HepG2 (cell line): ENCODE data around the gene LLGL2. TPM values are rescaled to one million over a fixed set of nuclear protein-coding genes. Genes with fewer than 3 reads are reported as not detected.

Experiments used
- CHCHD3 ChIP-seq: sonication (generic); formaldehyde crosslinking; IDR thresholded peaks from 2 replicates; pipeline ENCODE4 v1.8.0; 2022; ENCODE audit warnings: mild to moderate bottlenecking, missing genetic modification reagents, moderate library complexity
- CTCF ChIP-seq: sonication (generic); formaldehyde crosslinking; IDR thresholded peaks from 2 replicates; pipeline ENCODE4 v1.5.0; 2020; ENCODE audit warnings: mild to moderate bottlenecking, missing genetic modification reagents, moderate library complexity
- HES4 ChIP-seq: sonication (generic); formaldehyde crosslinking; IDR thresholded peaks from 2 replicates; pipeline ENCODE4 v1.9.0; 2021; ENCODE audit warnings: mild to moderate bottlenecking, missing genetic modification reagents, borderline replicate concordance
- HNRNPL ChIP-seq: fragments of 200-400 bp; formaldehyde crosslinking; IDR thresholded peaks from 2 replicates; pipeline ENCODE4 v1.6.1; 2017; ENCODE audit warnings: mild to moderate bottlenecking, low read depth, low read length
- KDM3A ChIP-seq: IDR thresholded peaks from 2 replicates; pipeline ENCODE4 v1.6.1; 2018; ENCODE audit warnings: low read depth, missing compliant biosample characterization
- LBX2 ChIP-seq: sonication (generic); formaldehyde crosslinking; IDR thresholded peaks from 2 replicates; pipeline ENCODE4 v1.5.0; 2020; ENCODE audit warnings: missing genetic modification reagents, mild to moderate bottlenecking, borderline replicate concordance
- MEIS2 ChIP-seq: sonication (generic); formaldehyde crosslinking; IDR thresholded peaks from 2 replicates; pipeline ENCODE4 v1.9.0; 2021; ENCODE audit warnings: mild to moderate bottlenecking, missing genetic modification reagents
- MIXL1 ChIP-seq: IDR thresholded peaks from 2 replicates; pipeline ENCODE4 v1.6.1; 2016
- NR2F6 ChIP-seq, 2 experiments: IDR thresholded peaks; 2 replicates each; pipeline ENCODE4 v1.6.1; 2016; ENCODE audit warnings: antibody characterized with exemption in 1 of 2, mild to moderate bottlenecking in 1 of 2
- SRF ChIP-seq: IDR thresholded peaks from 2 replicates; pipeline ENCODE4 v1.6.1; 2011; ENCODE audit warnings: mild to moderate bottlenecking, low read depth, low read length, moderate library complexity
- ZBTB33 ChIP-seq: sonication (generic); formaldehyde crosslinking; IDR thresholded peaks from 2 replicates; pipeline ENCODE4 v1.4.0; 2020; ENCODE audit warnings: missing genetic modification reagents
- ZHX2 ChIP-seq, 2 experiments: sonication (generic) in 1 of 2; formaldehyde crosslinking in 1 of 2; IDR thresholded peaks; 2 replicates each; pipeline versions ENCODE4 v1.6.1 to v1.9.0; 2014 to 2022; ENCODE audit warnings: antibody characterized with exemption in 1 of 2, borderline replicate concordance in 1 of 2, inconsistent platforms in 1 of 2, low read depth in 1 of 2, missing genetic modification reagents in 1 of 2
- ZNF546 ChIP-seq: sonication (generic); formaldehyde crosslinking; conservative IDR thresholded peaks from 2 replicates; pipeline ENCODE4 v1.8.1; 2023; ENCODE audit warnings: mild to moderate bottlenecking, missing genetic modification reagents
- ZNF589 ChIP-seq: sonication (generic); formaldehyde crosslinking; conservative IDR thresholded peaks from 2 replicates; pipeline ENCODE4 v1.8.0; 2022; ENCODE audit warnings: mild to moderate bottlenecking, moderate library complexity, missing genetic modification reagents
- ZNF782 ChIP-seq: sonication (generic); formaldehyde crosslinking; IDR thresholded peaks from 2 replicates; pipeline ENCODE4 v1.4.0; 2020; ENCODE audit warnings: missing genetic modification reagents, mild to moderate bottlenecking, borderline replicate concordance
- ZNF839 ChIP-seq: sonication (generic); formaldehyde crosslinking; IDR thresholded peaks from 2 replicates; pipeline ENCODE4 v1.4.0; 2020; ENCODE audit warnings: missing genetic modification reagents, mild to moderate bottlenecking, borderline replicate concordance
- ZSCAN20 ChIP-seq: sonication (generic); formaldehyde crosslinking; IDR thresholded peaks from 2 replicates; pipeline ENCODE4 v1.4.0; 2020; ENCODE audit warnings: missing genetic modification reagents, mild to moderate bottlenecking, borderline replicate concordance
- ZSCAN30 ChIP-seq: sonication (generic); formaldehyde crosslinking; IDR thresholded peaks from 2 replicates; pipeline ENCODE4 v1.5.0; 2020; ENCODE audit warnings: mild to moderate bottlenecking, missing genetic modification reagents
- polyA plus RNA-seq, 8 experiments: library from polyadenylated mRNA; depleted of rRNA in 3 of 8; stranded (reverse) in 7 of 8; unstranded in 1 of 8; fragments of >200 nt; fragmentation: Illumina TruSeq in 4 of 8; extraction: Trizol in 4 of 8; gene quantifications; 2 replicates each; pipeline versions ENCODE4 v1.2.1 to v1.2.3, GENCODE V29; 2011 to 2016; ENCODE audit warnings: low read depth in 4 of 8, missing spikeins in 1 of 8, mixed read lengths in 1 of 8; ENCODE audit not compliant: insufficient read depth in 1 of 8
- total RNA-seq, 5 experiments: library from RNA; depleted of rRNA; stranded (reverse); fragments of >200 nt; fragmentation: Illumina TruSeq; extraction: Trizol; gene quantifications; 2 replicates each; pipeline ENCODE4 v1.2.3, GENCODE V29; 2016; ENCODE audit warnings: low read depth in 1 of 5

The LLGL2 gene
- total and polyA plus RNA-seq, 2 of the 13 experiments (the other 11 are each of a cell fraction or from before 2014, with no cell fraction given) = 83.0 to 86.7 TPM

- TF ChIP-seq ZHX2 (IDR thresholded peaks at IDR 0.05; ENCODE audit: low read depth) (no peak; the same call in 1 of the 2 replicates), ZHX2 (CRISPR knock-in tag; IDR thresholded peaks at IDR 0.05; ENCODE audit: borderline replicate concordance) (no peak), HES4 (CRISPR knock-in tag) (0 out of 2 replicates have a peak, but pooled peaks have one; percentile 84), ZNF546 (CRISPR knock-in tag) (no peak; the same call in 1 of the 2 replicates), MIXL1 (CRISPR knock-in tag) (peak; percentile 89; the same call in 1 of the 2 replicates), CHCHD3 (CRISPR knock-in tag) (no peak), ZSCAN30 (CRISPR knock-in tag) (no peak), ZNF589 (CRISPR knock-in tag) (peak; percentile 69; the same call in 1 of the 2 replicates), NR2F6 (IDR thresholded peaks at IDR 0.05) (no peak; the same call in 1 of the 2 replicates), NR2F6 (CRISPR knock-in tag; IDR thresholded peaks at IDR 0.05) (peak; percentile 91), LBX2 (CRISPR knock-in tag) (no peak), CTCF (CRISPR knock-in tag) (peak; percentile 50), KDM3A (CRISPR knock-in tag) (peak; percentile 93), ZBTB33 (CRISPR knock-in tag) (no peak), ZNF782 (CRISPR knock-in tag) (peak; percentile 98; the same call in 1 of the 2 replicates), ZNF839 (no peak), ZSCAN20 (CRISPR knock-in tag) (no peak; the same call in 1 of the 2 replicates), HNRNPL (peak; percentile 98), SRF (no peak), MEIS2 (CRISPR knock-in tag) (peak; percentile 66; the same call in 1 of the 2 replicates)
Measured at GRCh38 chr17:75557075-75557851, 31.8 kb downstream of the LLGL2 start (continued).
